ENCODE measurements around the gene DMRTA1.
"Not testable (repeated sequence)": the region's sequence is repeated elsewhere in the genome, so short reads cannot be mapped to it uniquely, and the experiment has no call there.

The DMRTA1 gene

GRCh38 chr9:22469928-22470544 is 23.4 kb downstream of the DMRTA1 start:
- no peak for DNase-seq

GRCh38 chr9:22481566-22481965 is 34.9 kb downstream of the DMRTA1 start:
- DNase-seq: no peak

- no peak for DNase-seq
Observed at GRCh38 chr9:22483528-22484070, 37.0 kb downstream of the DMRTA1 start.

- not testable (repeated sequence) for DNase-seq
Observed at GRCh38 chr9:22496197-22496596, 49.6 kb downstream of the DMRTA1 start.
